NCI-H510A (cell line): ENCODE measurements around the gene BID.

Source experiments
- DNase-seq: peaks from one replicate; lab custom pipeline; 2025; lab: John Stamatoyannopoulos, UW

Gene BID

GRCh38 chr22:17803609-17804270 is 29.5 kb upstream of the BID start:
- no peak for DNase-seq

- no peak for DNase-seq
Measured at GRCh38 chr22:17802822-17803221, 28.6 kb upstream of the BID start.

- DNase-seq, result no peak
Measured at GRCh38 chr22:17802411-17802810, 28.1 kb upstream of the BID start.

- no peak for DNase-seq
Measured at GRCh38 chr22:17797721-17798559, 23.7 kb upstream of the BID start.

- no peak for DNase-seq
Measured at GRCh38 chr22:17796695-17797094, 22.4 kb upstream of the BID start.

GRCh38 chr22:17795661-17796548 is 21.6 kb upstream of the BID start:
- DNase-seq, result no peak

GRCh38 chr22:17794726-17795542 is 20.7 kb upstream of the BID start:
- no peak for DNase-seq

GRCh38 chr22:17792854-17793434 is 18.7 kb upstream of the BID start:
- DNase-seq, result no peak

- no peak for DNase-seq
Measured at GRCh38 chr22:17792299-17792698, 18.0 kb upstream of the BID start.

GRCh38 chr22:17791196-17791595 is 16.9 kb upstream of the BID start:
- no peak for DNase-seq

- DNase-seq, result no peak
Measured at GRCh38 chr22:17789379-17790200, 15.3 kb upstream of the BID start.

- DNase-seq, result no peak
Measured at GRCh38 chr22:17788528-17789378, 14.5 kb upstream of the BID start.

GRCh38 chr22:17787716-17788330 is 13.6 kb upstream of the BID start:
- no peak for DNase-seq

- no peak for DNase-seq
Measured at GRCh38 chr22:17787241-17787640, 13.0 kb upstream of the BID start.

- DNase-seq, result no peak
Measured at GRCh38 chr22:17786435-17787161, 12.3 kb upstream of the BID start.

GRCh38 chr22:17785185-17786184 is 11.2 kb upstream of the BID start:
- no peak for DNase-seq

GRCh38 chr22:17784776-17785175 is 10.5 kb upstream of the BID start:
- no peak for DNase-seq
